ENCODE measurements around the gene ZNF273.

- TF ChIP-seq CTCF (IDR thresholded peaks at IDR 0.05), result no peak
- TF ChIP-seq ZFX (IDR thresholded peaks at IDR 0.05; ENCODE audit: borderline replicate concordance), result no peak
These were observed 14.0 kb upstream of the ZNF273 start for GRCh38 chr7:64888901-64889685.

All from 22Rv1 (cell line).